GM12878 (cell line): ENCODE results near the gene PTCD2. TPM values are rescaled to one million over a fixed set of nuclear protein-coding genes. Genes with fewer than 3 reads are reported as not detected.

ENCODE experiments used
- ATAC-seq: fragments of 200-7000 bp; cut with Tn5 transposase; 3 replicates; pipeline ENCODE4 v1.9.1; 2020; ENCODE audit warnings: mild to moderate bottlenecking, moderate library complexity
- BruUV-seq: library from RNA; stranded (reverse); fragments of 400-500 nt; replicated peaks from 2 replicates; lab custom pipeline; 2021; lab: Mats Ljungman, UMichigan
- CTCF ChIA-PET: fragments of 300-600 bp; sonication (Branson Sonifier 250); formaldehyde crosslinking; extraction: SDS; loops from one replicate; lab custom pipeline; 2021; ENCODE audit warnings: inconsistent platforms; lab: Yijun Ruan, JAX
- POLR2A ChIA-PET: fragments of 350-600 bp; formaldehyde crosslinking; extraction: SDS; loops from one replicate; lab custom pipeline; 2021; ENCODE audit warnings: inconsistent platforms; lab: Charles Lee
- RAD21 ChIA-PET: fragments of 300-600 bp; sonication (Branson Sonifier 250); formaldehyde crosslinking; loops from one replicate; lab custom pipeline; 2023; ENCODE audit warnings: antibody characterized with exemption; ENCODE audit not compliant: unreplicated experiment; lab: Charles Lee
- SMC1A ChIA-PET: fragments of 300-600 bp; sonication (Branson Sonifier 250); formaldehyde crosslinking; loops from one replicate; lab custom pipeline; 2023; ENCODE audit not compliant: unreplicated experiment, uncharacterized antibody; lab: Charles Lee
- DNase-seq: peaks from one replicate; pipeline ENCODE4 v3.0.0-alpha.2; 2011; ENCODE audit warnings: low read depth, low spot score
- FAIRE-seq: peaks from 3 replicates; lab custom pipeline; 2011; peaks lifted over from hg19 to GRCh38; lab: Jason Lieb, UNC
- H2AFZ ChIP-seq: 2 replicates; pipeline ENCODE4 v1.6.0; 2011; ENCODE audit warnings: low read depth, low read length, control low read depth; ENCODE audit not compliant: control insufficient read depth
- H3K27ac ChIP-seq: 2 replicates; pipeline ENCODE4 v1.5.1; 2011; ENCODE audit warnings: control low read depth; ENCODE audit not compliant: control insufficient read depth, insufficient read depth
- H3K27me3 ChIP-seq, 2 experiments: replicated peaks in 1 of 2; 2 replicates each; pipeline versions ENCODE4 v1.6.0 to v1.6.1; 2011; ENCODE audit warnings: low read length in 1 of 2; ENCODE audit not compliant: control insufficient read depth in 2 of 2, insufficient read depth in 2 of 2
- H3K36me3 ChIP-seq, 2 experiments: 2 replicates each; pipeline ENCODE4 v1.5.1; 2011; ENCODE audit warnings: low read length in 1 of 2; ENCODE audit not compliant: control insufficient read depth in 2 of 2, insufficient read depth in 2 of 2
- H3K4me1 ChIP-seq: 2 replicates; pipeline ENCODE4 v1.6.1; 2011; ENCODE audit warnings: mild to moderate bottlenecking, low read length, moderate library complexity, mixed read lengths; ENCODE audit not compliant: control insufficient read depth, insufficient read depth
- H3K4me2 ChIP-seq: 2 replicates; pipeline ENCODE4 v1.6.0; 2011; ENCODE audit warnings: control low read depth; ENCODE audit not compliant: control insufficient read depth, insufficient read depth
- H3K4me3 ChIP-seq: fragments of 200-600 bp; sonication (generic); 2 replicates; pipeline ENCODE4 v1.5.1; 2016
- H3K79me2 ChIP-seq: 2 replicates; pipeline ENCODE4 v1.6.0; 2011; ENCODE audit warnings: low read length; ENCODE audit not compliant: control insufficient read depth, insufficient read depth
- H3K9ac ChIP-seq: 2 replicates; pipeline ENCODE4 v1.8.0; 2011; ENCODE audit warnings: low read length, control low read depth, mixed read lengths; ENCODE audit not compliant: control insufficient read depth, insufficient read depth
- H3K9me3 ChIP-seq: replicated peaks from 3 replicates; pipeline ENCODE4 v1.5.1; 2011; ENCODE audit warnings: mild to moderate bottlenecking, low read length; ENCODE audit not compliant: control insufficient read depth, insufficient read depth
- H4K20me1 ChIP-seq: 2 replicates; pipeline ENCODE4 v1.6.0; 2011; ENCODE audit not compliant: control insufficient read depth, insufficient read depth
- BCL11A ChIP-seq: IDR thresholded peaks from 2 replicates; pipeline ENCODE4 v1.6.1; 2011; ENCODE audit warnings: low read depth, low read length
- BHLHE40 ChIP-seq, 2 experiments: fragments of 450-650 bp in 1 of 2; IDR thresholded peaks; 2 replicates each; pipeline ENCODE4 v1.6.1; 2011 to 2017; ENCODE audit warnings: low read depth in 2 of 2, borderline replicate concordance in 1 of 2, improper control_type of control experiment in 1 of 2, low read length in 1 of 2, mild to moderate bottlenecking in 1 of 2
- BMI1 ChIP-seq: fragments of 450-650 bp; IDR thresholded peaks from 2 replicates; pipeline ENCODE4 v1.6.1; 2016; ENCODE audit warnings: mild to moderate bottlenecking, moderate library complexity, borderline replicate concordance
- CBX5 ChIP-seq: sonication (generic); IDR thresholded peaks from 2 replicates; pipeline ENCODE4 v1.6.1; 2016; ENCODE audit warnings: low read depth, moderate library complexity, mild to moderate bottlenecking, inconsistent platforms
- EED ChIP-seq: sonication (generic); IDR thresholded peaks from 2 replicates; pipeline ENCODE4 v1.6.1; 2016; ENCODE audit warnings: antibody characterized with exemption, low read depth
- EP300 ChIP-seq, 2 experiments: fragments of 150-350 bp in 1 of 2; IDR thresholded peaks; 2 replicates each; pipeline ENCODE4 v1.6.1; 2011 to 2012; ENCODE audit warnings: low read depth in 2 of 2, low read length in 2 of 2, borderline replicate concordance in 1 of 2, improper control_type of control experiment in 1 of 2, inconsistent platforms in 1 of 2; ENCODE audit not compliant: control insufficient read depth in 1 of 2
- JUND ChIP-seq: IDR thresholded peaks from 2 replicates; pipeline ENCODE4 v1.6.1; 2012; ENCODE audit warnings: low read depth, mild to moderate bottlenecking, low read length, improper control_type of control experiment, moderate library complexity
- LARP7 ChIP-seq: fragments of 450-650 bp; IDR thresholded peaks from 2 replicates; pipeline ENCODE4 v1.6.1; 2017; ENCODE audit warnings: mild to moderate bottlenecking
- MYC ChIP-seq: IDR thresholded peaks from 2 replicates; pipeline ENCODE4 v1.6.1; 2011; ENCODE audit warnings: mild to moderate bottlenecking, low read length, moderate library complexity, inconsistent platforms; ENCODE audit not compliant: insufficient read depth, insufficient replicate concordance, insufficient read length, severe bottlenecking
- PAX5 ChIP-seq: IDR thresholded peaks from 2 replicates; pipeline ENCODE4 v1.6.1; 2011; ENCODE audit warnings: low read depth, low read length, borderline replicate concordance
- POU2F2 ChIP-seq: IDR thresholded peaks from 3 replicates; pipeline ENCODE4 v1.6.1; 2011; ENCODE audit warnings: low read depth, mild to moderate bottlenecking, low read length, borderline replicate concordance
- STAT3 ChIP-seq: IDR thresholded peaks from 2 replicates; pipeline ENCODE4 v1.6.1; 2011; ENCODE audit warnings: low read depth, low read length, improper control_type of control experiment
- YY1 ChIP-seq: IDR thresholded peaks from 2 replicates; pipeline ENCODE4 v1.6.1; 2011; ENCODE audit warnings: low read depth, mild to moderate bottlenecking, low read length
- ZBED1 ChIP-seq: IDR thresholded peaks from 2 replicates; pipeline ENCODE4 v1.6.1; 2016; ENCODE audit warnings: borderline replicate concordance
- ZNF622 ChIP-seq: fragments of 450-650 bp; IDR thresholded peaks from 2 replicates; pipeline ENCODE4 v1.6.1; 2017; ENCODE audit warnings: mild to moderate bottlenecking, inconsistent platforms
- WGBS: methylation state at CpG from one replicate; pipeline ENCODE4 v1.1.6; 2016; ENCODE audit warnings: low lambda C conversion rate; ENCODE audit not compliant: insufficient replicate concordance, insufficient coverage; ENCODE audit errors: missing lambda C conversion rate; 5-methylcytosine and 5-hydroxymethylcytosine counted together
- in situ Hi-C: fragments of 300-500 bp; cut with MboI; formaldehyde crosslinking; loops from 9 replicates; pipeline ENCODE4 v1.14.3; 2018; ENCODE audit warnings: mixed read lengths
- intact Hi-C: fragments of 100-400 bp; cut with micrococcal nuclease; formaldehyde crosslinking; loops from one replicate; pipeline ENCODE4 v1.14.2; 2022; ENCODE audit not compliant: unreplicated experiment
- polyA plus RNA-seq, 11 experiments: library from polyadenylated mRNA; depleted of rRNA in 4 of 11; unstranded in 6 of 11; stranded (reverse) in 5 of 11; fragments of >200 nt; fragmentation: Nextera tagmentation in 4 of 11; fragmentation: Illumina TruSeq in 1 of 11; extraction: Ambion mirVana in 4 of 11; extraction: Trizol in 1 of 11; gene quantifications; 1 replicate in 1 of 11; 2 replicates in 10 of 11; pipeline versions ENCODE4 v1.2.1 to v1.2.3, GENCODE V29; 2011 to 2016; ENCODE audit warnings: inconsistent platforms in 2 of 11, missing spikeins in 2 of 11, low read depth in 1 of 11
- total RNA-seq, 4 experiments: library from RNA; depleted of rRNA in 3 of 4; stranded (reverse); fragments of >200 nt in 3 of 4; fragmentation: Illumina TruSeq in 1 of 4; extraction: Trizol in 1 of 4; gene quantifications; 2 replicates each; pipeline versions ENCODE4 v1.2.1 to v1.2.3, GENCODE V29; 2013 to 2021
- TF ChIP-seq, protein P1 (sequence below), 3 experiments: IDR thresholded peaks in 2 of 3; conservative IDR thresholded peaks in 1 of 3; 2 replicates each; pipeline ENCODE4 v1.5.1; 2011; ENCODE audit warnings: low read depth in 3 of 3, low read length in 3 of 3, mild to moderate bottlenecking in 3 of 3, control low read depth in 2 of 3, moderate library complexity in 2 of 3, inconsistent platforms in 1 of 3, mixed read lengths in 1 of 3; ENCODE audit not compliant: control insufficient read depth in 2 of 3, insufficient read depth in 1 of 3; ENCODE audit errors: extremely low read depth in 1 of 3

Gene PTCD2
- total and polyA plus RNA-seq, 10 of the 15 experiments (the other 5 are each of a cell fraction or from before 2014, with no cell fraction given), result 8.7 to 15.0 (median 11.9) TPM

DNA sequence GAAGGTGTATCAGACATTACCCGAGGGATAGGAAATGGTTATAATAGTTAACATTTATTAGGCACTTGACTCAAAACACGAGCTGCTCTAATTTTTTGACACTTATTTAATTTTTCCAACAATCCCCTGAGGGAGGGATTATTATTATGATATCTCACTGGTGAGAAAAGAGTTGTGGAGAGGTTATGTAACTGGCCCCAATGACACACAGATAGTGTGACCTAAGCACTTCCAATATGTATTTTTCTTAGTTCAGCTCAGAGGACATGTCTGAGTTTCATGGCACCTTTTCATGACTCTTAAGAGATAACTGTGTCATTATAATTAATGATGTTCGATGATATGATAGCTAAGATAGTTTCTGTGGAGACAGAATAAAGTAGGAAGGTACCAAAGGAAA, 86.9 kb downstream of the PTCD2 start:
- RAD21 ChIA-PET, result interaction anchor here (1.0 to 1.2 kb wide), 3 partner anchors 27 to 117 kb away, joined by 3 to 8 read pairs (median 3); no protein-coding TSS in a partner anchor
- CTCF ChIA-PET, result interaction anchor here (1.1 to 22.6 kb wide), 3 partner anchors 9 to 119 kb away, joined by 3 to 323 read pairs (median 5); no protein-coding TSS in a partner anchor
- SMC1A ChIA-PET, result interaction anchor here (0.7 to 7.0 kb wide), 5 partner anchors 9 to 117 kb away, joined by 3 to 74 read pairs (median 12); no protein-coding TSS in a partner anchor

DNA sequence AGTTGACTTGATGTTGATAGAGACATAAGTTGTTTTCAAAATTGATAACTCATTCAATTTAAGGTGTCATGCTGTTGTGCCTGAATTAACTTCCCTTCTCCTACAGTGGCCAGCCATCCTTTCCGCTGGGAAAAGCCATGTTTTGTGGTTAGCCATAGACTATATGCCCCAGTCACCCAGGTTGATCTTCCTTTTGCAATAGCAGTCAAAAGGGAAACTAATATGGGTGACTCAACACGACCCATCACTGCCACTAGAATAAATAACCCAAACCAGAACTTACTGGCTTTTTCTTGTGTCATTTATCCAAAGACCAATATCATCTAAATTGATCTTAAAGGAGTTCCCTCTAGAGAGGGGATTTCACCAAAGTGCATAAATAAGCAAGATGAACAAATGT, 87.4 kb downstream of the PTCD2 start:
- peak; percentile 38 for FAIRE-seq

More for the DNA sequence above, 86.9 kb downstream of the PTCD2 start:
- in situ Hi-C loops (no loop called here), intact Hi-C loops (no loop called here)
- Histone ChIP-seq H3K4me1 (peaks cover 8% of the 10 kb centered on the region; the same call in 1 of the 2 replicates), H3K9me3 (peaks cover 7% of the 10 kb centered on the region), H3K27ac (no peak overlapping the region), H2AFZ (no peak overlapping the region), H3K79me2 (no peaks in the 10 kb centered on the region), H3K27me3 (no peaks in the 10 kb centered on the region), H3K36me3 (no peaks in the 10 kb centered on the region), H4K20me1 (no peaks in the 10 kb centered on the region), H3K4me3 (no peak overlapping the region), H3K9ac (no peak overlapping the region), H3K4me2 (no peak overlapping the region)
- POLR2A ChIA-PET, result interaction anchor here (1.4 kb wide), 1 partner anchor 15 kb away, joined by 3 read pairs; no protein-coding TSS in a partner anchor
- BruUV-seq, result no TSS peak
- 62% methylated on average over 3 of the region's 3 CpGs for WGBS
- FAIRE-seq (no peak), ATAC-seq (no peak), DNase-seq (no peak)
- TF ChIP-seq POU2F2 (no peak), LARP7 (no peak), BMI1 (no peak), BCL11A (no peak), CBX5 (no peak), JUND (no peak)

More for the DNA sequence above, 87.4 kb downstream of the PTCD2 start:
- CTCF ChIA-PET, result interaction anchor here (1.3 to 22.6 kb wide), 2 partner anchors 10 to 119 kb away, joined by 3 to 323 read pairs; no protein-coding TSS in a partner anchor
- no peaks in the 10 kb centered on the region for H3K79me2 ChIP-seq
- no peak overlapping the region for H3K9ac ChIP-seq
- no peak overlapping the region for H3K4me3 ChIP-seq
- no peak for TF ChIP-seq POU2F2
- no peak for TF ChIP-seq EED
- no peak for TF ChIP-seq PAX5
- TF ChIP-seq, protein P1, sequence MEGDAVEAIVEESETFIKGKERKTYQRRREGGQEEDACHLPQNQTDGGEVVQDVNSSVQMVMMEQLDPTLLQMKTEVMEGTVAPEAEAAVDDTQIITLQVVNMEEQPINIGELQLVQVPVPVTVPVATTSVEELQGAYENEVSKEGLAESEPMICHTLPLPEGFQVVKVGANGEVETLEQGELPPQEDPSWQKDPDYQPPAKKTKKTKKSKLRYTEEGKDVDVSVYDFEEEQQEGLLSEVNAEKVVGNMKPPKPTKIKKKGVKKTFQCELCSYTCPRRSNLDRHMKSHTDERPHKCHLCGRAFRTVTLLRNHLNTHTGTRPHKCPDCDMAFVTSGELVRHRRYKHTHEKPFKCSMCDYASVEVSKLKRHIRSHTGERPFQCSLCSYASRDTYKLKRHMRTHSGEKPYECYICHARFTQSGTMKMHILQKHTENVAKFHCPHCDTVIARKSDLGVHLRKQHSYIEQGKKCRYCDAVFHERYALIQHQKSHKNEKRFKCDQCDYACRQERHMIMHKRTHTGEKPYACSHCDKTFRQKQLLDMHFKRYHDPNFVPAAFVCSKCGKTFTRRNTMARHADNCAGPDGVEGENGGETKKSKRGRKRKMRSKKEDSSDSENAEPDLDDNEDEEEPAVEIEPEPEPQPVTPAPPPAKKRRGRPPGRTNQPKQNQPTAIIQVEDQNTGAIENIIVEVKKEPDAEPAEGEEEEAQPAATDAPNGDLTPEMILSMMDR (IDR thresholded peaks at IDR 0.05 in 2 of 3, conservative IDR thresholded peaks at IDR 0.05 in 1 of 3; ENCODE audit: control insufficient read depth in 2 of 3, extremely low read depth in 1 of 3, insufficient read depth in 1 of 3, low read depth in 3 of 3, low read length in 3 of 3), result no peak
- no peak for TF ChIP-seq ZBED1
- no peak for TF ChIP-seq JUND
- no peak for TF ChIP-seq YY1
- TF ChIP-seq MYC, result no peak
- no peak for TF ChIP-seq ZNF622
- TF ChIP-seq STAT3, result no peak
- no peak for TF ChIP-seq EP300 (IDR thresholded peaks at IDR 0.05; ENCODE audit: borderline replicate concordance in 1 of 2, control insufficient read depth in 1 of 2, low read depth in 2 of 2, low read length in 2 of 2)
- no peak for TF ChIP-seq BHLHE40 (IDR thresholded peaks at IDR 0.05; ENCODE audit: borderline replicate concordance in 1 of 2, low read depth in 2 of 2, low read length in 1 of 2)
- WGBS, result 59% methylated on average over 2 of the region's 2 CpGs
- SMC1A ChIA-PET, result interaction anchor here (0.7 to 7.0 kb wide), 4 partner anchors 8 to 116 kb away, joined by 3 to 74 read pairs (median 8); no protein-coding TSS in a partner anchor
- H3K27me3 ChIP-seq, result no peaks in the 10 kb centered on the region
- in situ Hi-C loops (no loop called here), intact Hi-C loops (no loop called here)
- H3K4me2 ChIP-seq, result no peak overlapping the region
- peaks cover 8% of the 10 kb centered on the region; the same call in 1 of the 2 replicates for H3K4me1 ChIP-seq
- BruUV-seq, result no TSS peak
- no peak for ATAC-seq
- no peaks in the 10 kb centered on the region for H4K20me1 ChIP-seq
- POLR2A ChIA-PET, result no interaction called here
- H2AFZ ChIP-seq, result no peak overlapping the region
- no peak for DNase-seq
- no peak overlapping the region for H3K27ac ChIP-seq
- no peaks in the 10 kb centered on the region for H3K36me3 ChIP-seq
- H3K9me3 ChIP-seq, result peaks cover 3% of the 10 kb centered on the region; the same call in 2 of the 3 replicates
- RAD21 ChIA-PET, result interaction anchor here (1.2 kb wide), 1 partner anchor 66 kb away, joined by 3 read pairs; no protein-coding TSS in a partner anchor
